Hepatocyte (in vitro differentiated cells): Measurements from ENCODE around the gene WDR70.

ENCODE experiments used
- EZH2 ChIP-seq: fragments of 200-600 bp; sonication (generic); IDR thresholded peaks from 2 replicates; pipeline ENCODE4 v1.6.1; 2016; ENCODE audit warnings: antibody characterized with exemption, mild to moderate bottlenecking, borderline replicate concordance
- EZH2phosphoT487 ChIP-seq: fragments of 200-600 bp; sonication (generic); IDR thresholded peaks from one replicate; pipeline ENCODE4 v1.6.1; 2018; ENCODE audit warnings: antibody characterized with exemption, mild to moderate bottlenecking, low read depth, moderate library complexity; ENCODE audit not compliant: unreplicated experiment, severe bottlenecking
- TF ChIP-seq, protein P1 (sequence below): fragments of 200-600 bp; sonication (generic); IDR thresholded peaks from 2 replicates; pipeline ENCODE4 v1.5.1; 2016; ENCODE audit warnings: antibody characterized with exemption, mild to moderate bottlenecking; ENCODE audit not compliant: poor library complexity

DNA sequence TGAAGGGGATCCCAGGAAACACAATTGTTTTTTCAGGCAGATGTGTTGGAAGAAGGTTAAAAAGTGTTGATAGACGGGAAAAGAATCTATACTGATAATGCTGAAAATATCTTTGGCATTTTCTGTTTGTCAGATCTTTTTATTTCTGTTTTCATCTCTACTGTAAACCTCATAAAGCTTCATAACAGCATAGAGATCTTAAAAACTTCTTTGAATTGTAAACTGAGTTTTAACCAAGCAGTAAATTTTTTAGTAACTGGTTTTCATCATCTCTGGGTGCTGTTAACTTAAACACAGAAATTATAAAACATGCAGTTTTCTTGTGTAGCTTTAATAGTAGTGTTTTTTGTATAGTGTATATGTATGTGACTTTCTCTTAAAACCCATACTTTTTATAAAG lies 227.0 kb downstream of the WDR70 start:
- TF ChIP-seq, protein P1, sequence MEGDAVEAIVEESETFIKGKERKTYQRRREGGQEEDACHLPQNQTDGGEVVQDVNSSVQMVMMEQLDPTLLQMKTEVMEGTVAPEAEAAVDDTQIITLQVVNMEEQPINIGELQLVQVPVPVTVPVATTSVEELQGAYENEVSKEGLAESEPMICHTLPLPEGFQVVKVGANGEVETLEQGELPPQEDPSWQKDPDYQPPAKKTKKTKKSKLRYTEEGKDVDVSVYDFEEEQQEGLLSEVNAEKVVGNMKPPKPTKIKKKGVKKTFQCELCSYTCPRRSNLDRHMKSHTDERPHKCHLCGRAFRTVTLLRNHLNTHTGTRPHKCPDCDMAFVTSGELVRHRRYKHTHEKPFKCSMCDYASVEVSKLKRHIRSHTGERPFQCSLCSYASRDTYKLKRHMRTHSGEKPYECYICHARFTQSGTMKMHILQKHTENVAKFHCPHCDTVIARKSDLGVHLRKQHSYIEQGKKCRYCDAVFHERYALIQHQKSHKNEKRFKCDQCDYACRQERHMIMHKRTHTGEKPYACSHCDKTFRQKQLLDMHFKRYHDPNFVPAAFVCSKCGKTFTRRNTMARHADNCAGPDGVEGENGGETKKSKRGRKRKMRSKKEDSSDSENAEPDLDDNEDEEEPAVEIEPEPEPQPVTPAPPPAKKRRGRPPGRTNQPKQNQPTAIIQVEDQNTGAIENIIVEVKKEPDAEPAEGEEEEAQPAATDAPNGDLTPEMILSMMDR, result no peak
- TF ChIP-seq EZH2phosphoT487, result no peak
- TF ChIP-seq EZH2, result no peak
